HG03064 (cell line): ENCODE measurements around the gene L3MBTL1.

Source experiments
- ATAC-seq: cut with Tn5 transposase; IDR thresholded peaks from one replicate; pipeline ENCODE4 v1.9.1; 2021; ENCODE audit warnings: low read depth; ENCODE audit not compliant: unreplicated experiment

Gene L3MBTL1

DNA sequence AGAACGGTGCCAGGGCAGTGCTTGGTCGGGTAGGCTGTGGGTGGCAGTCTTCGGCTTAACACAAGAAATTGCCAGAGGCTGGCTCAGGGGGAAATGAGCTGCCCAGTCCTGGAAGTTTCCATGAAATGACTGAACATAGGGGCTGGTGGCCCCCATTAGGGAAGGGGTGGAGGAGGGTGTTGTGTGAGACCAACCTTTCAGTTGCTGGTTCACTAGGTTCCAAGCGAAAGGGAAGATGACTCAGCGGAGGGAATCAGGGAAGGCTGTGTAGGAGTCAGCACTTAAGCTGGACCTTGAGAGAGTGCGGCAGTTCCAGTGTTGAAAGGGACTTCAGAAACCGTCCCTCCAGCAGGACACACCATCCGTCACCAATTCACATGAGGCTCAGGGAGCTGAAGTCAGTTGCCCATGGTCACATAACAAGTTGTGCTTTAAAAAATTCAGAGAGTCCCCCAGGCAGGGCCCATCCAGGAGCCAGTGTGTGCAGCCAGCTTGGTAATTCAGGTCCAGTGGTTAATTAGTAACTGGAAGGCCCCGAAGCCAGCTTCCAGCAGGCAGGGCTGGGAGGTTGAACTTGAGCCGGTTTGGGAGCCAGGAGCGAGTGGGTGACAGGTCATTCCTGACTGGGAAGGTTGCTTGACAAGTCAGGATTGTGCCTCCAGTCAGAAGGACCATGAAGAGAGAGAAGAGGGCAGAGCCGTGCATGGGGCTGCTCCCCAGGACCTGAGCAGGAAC is 51.1 kb downstream of the L3MBTL1 start, which contains the start of gene SGK2:
Gene SGK2, plus strand, starts transcription at position 616 of the 735 bp plus-strand sequence. CDS start 7,469 bp downstream, outside the sequence.
- no peak for ATAC-seq

DNA sequence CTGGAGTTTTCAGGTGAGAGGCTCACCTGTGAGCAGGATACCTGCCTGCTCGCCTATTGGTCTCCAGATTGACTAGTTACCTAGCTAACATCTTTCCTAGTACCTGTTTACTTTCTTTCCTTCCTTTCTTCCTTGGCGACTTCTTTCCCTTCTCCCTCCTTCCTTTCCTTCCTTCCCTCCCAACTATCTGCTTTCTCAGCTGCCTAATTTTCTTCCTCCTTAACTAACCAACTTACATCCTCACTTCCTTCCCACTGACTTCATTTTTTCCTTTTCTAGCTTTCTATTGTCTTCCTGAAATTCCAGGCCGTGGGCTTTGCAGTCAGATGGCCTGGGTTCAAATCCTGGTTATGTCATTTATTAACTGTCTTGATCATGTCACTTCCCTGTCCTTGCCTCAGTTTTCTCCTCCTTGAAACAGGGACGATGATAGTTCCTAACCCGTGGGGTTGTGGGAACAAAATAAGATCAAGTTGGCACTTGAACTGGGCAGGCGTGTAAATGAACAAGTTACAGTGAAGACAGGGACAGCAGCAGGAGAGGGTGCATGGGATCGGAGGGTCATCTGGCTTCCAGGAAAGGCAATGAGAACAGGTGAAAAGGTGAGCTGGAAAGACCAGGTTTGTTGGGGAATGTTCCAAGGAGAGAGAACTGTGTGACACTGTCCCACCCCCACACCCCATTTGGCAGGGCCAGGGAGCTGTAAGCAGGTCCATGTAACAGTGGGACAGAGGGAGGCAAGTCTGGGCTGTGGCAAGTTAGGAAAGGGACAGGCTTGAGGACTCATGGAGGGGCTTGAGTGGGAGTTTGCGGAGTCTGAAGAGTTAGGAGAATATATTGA is 51.9 kb downstream of the L3MBTL1 start:
- ATAC-seq: no peak

DNA sequence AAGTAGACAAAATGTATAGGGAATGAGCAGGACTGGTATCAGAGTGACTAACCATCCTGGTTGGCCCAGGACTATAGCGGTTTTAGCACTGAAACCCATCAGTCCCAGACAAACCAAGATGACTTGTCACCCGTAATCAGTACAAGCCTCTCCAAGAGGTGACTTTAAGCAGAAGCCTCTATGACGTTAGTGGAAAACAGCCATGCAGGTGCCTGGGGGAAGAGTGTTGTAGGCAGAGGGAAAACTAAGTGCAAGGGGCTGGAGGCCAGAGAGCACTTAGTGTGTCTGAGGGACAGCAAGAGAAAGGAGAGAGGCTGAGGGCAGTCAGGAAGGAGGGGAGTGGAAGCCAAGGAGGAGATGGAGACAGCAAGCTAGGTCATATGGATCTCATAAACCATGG is 53.5 kb downstream of the L3MBTL1 start:
- no peak for ATAC-seq

DNA sequence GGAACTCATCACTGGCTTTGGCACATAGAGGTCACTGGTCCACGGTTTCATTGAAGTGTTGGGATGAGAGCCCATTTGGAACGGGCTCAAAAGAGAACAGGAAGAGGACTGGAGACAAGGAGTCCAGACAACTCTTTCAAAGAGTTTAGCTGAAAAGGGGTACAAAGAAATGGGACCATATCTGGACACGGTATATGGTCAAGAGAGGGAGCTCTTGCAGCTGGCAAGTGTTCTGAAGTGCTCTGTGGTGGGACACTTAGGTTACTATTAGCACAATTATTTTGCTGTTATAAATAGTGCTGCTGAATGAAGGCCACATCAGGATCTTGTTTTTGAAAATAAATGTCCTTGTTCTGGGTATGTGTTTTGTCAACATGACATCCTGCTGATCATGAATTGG is 55.9 kb downstream of the L3MBTL1 start:
- ATAC-seq: no peak

DNA sequence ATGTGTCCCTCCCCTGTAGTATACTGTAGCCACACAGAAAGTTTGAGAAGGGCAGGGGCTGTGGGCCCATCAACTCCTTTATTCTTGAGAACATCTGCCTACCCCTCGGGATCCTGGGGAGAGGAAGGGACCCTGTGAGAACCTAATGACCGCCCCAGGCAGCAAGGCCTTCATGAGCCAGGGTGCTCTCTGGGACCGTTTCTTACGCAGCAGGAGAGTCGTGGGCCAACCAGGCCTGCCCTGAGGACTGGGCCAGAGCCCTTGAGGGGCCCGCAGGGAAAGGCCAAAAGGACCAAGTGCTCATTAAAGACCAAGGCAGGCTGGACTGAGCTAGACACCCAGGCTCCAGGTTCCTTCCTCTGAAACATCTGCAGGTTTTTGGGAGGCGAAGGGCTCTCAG is 56.5 kb downstream of the L3MBTL1 start:
- no peak for ATAC-seq

DNA sequence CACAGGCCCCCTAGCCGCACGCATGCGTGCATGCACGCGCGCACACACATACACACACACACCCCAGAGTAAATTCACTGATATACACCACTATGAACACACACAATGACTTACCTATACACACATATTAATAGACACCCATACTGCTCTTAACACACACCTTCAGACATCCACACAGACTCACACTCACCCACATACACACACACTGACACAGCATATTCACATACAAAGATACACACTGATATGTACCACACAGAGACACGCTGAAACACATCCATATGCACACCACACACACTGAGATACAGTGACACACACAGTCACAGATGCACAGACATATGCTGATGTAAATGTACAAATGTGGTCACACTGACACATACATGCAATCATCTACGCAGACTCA is 57.0 kb downstream of the L3MBTL1 start:
- no peak for ATAC-seq

DNA sequence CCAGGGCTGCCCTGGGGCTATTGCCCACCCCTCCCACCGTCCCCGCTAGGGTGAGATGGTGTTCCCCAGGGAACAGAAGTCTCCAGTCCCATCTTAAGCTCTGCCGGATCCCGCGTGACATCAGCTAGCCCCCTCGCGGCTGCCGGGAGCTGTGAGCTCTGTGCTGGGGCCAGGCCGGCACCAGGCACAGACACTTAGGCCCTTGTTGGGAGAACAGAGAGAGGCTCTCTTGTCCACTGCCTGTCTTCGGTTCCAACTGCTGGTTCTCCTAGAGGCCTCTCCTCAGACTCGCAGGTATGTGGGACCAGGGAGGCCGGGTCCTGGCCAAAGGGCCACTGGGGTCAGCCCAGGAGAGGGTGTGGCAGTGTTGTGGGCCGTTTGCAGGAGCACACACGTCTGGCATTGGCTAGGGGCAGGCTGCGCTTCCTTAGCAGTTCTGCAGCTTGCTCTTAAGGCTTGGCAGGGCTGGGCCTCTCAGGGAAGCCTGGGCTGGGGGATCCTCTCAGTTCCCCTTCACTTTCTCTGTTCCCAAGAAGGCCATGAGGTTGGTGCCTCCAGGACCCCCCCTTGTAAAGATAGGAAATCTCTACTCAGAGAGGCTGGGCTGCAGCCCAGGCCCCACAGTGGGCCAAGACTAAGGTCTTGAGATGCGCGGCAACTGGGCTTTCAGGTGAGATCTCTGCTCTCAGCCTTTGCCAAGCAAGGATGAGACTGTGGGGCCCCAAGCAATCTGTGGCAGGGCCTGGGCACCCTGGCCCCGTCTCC is 57.7 kb downstream of the L3MBTL1 start:
- no peak for ATAC-seq

DNA sequence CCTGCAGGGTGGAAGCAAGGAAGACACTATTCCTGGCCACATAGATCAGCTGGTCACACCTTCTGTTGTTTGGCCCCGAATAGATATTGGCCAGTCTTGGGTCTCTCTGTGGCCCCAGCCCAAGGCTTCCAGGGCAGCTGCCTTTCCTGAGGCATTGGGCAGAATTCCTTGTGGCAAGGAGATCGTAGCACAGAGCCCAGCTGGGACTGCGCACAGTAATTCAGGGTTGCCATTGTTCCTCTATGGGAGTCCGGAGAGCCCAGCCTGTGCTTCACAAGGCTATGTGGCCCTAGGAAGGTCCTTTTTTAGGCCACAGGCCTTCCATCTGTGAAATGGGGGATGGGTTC is 58.2 kb downstream of the L3MBTL1 start:
- no peak for ATAC-seq

DNA sequence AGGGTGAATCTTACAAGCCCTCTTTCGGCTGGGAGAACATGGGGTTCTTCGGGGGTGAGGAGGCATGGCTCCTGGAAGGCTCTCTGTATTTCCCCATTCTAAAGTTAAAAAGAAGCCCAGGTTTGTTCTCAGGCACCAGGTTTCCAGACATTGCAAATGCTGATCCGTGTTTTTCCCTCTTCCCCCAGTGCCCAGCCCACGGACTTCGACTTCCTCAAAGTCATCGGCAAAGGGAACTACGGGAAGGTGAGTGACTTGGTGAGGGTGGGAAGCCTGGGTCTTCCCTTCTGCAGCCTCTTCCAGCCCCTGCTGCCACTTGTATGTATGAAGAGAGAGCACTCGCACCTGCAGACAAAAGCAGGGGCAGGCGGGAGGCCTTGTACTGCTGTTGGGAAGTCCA is 60.0 kb downstream of the L3MBTL1 start:
- ATAC-seq: no peak

DNA sequence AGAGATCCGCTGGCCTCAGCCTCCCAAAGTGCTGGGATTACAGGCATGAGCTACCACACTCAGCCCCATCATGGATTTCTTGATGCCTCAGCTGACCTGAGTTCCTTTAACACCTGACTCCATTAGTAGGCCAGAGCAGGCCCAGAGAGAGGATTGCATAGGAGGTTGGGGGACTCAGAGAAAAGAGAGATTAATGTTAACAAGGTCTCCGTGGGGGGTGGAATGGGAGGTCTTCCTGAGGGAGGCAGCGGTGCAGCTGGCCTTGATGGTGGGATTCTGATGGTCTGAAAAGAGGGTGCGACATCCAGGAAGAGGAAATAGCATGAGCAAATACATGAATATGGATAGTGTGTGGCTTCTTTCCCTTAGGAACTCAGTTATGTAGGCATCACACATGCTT is 61.2 kb downstream of the L3MBTL1 start:
- ATAC-seq: no peak

DNA sequence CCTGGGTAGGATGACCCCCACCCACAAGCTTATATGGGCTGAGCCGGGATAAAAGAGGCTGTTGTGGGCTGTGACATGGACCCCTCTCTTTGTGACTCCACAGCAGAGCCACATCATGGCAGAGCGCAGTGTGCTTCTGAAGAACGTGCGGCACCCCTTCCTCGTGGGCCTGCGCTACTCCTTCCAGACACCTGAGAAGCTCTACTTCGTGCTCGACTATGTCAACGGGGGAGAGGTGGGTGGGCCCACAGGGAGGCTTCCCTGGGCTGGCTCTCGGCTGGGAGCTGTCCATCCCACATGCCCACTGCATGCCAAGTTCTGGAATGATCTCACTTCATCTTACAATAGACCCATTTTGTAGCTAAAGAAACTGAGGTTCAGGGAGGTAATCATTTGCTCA is 61.8 kb downstream of the L3MBTL1 start:
- no peak for ATAC-seq

DNA sequence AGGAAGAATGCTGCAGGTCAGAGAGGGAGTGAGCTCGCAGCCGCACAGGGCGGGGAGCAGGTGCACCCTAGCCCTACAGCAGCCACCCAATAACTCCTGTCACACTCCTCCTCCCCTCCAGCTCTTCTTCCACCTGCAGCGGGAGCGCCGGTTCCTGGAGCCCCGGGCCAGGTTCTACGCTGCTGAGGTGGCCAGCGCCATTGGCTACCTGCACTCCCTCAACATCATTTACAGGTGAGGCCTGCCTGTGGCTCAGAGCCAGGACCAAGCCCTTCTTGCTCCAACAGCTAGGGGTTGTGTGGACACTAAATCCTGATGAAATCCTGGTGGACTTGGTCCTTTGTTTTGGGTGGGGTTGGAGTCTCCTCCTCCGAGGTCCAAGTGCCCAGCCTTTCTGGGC is 63.0 kb downstream of the L3MBTL1 start:
- ATAC-seq: no peak

DNA sequence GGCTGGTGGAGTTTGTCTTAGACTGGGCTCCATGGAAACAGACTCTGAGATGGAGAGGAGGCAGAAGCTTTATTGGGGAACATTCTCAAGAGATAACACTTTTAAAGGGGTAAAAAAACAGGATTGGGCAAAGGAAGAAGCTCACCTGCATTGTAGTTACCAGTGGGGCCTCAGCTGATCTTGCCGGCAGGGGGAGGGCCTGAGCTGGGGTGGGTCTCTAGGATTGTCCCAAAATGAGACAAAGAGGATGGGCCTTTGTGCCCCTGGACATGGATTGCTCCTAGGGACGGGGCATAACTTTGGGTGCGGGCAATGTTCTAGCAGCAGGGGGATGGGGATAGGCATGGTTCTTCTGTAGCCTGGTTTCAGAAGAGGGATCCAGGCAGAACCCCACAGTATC is 63.8 kb downstream of the L3MBTL1 start:
- ATAC-seq: no peak

DNA sequence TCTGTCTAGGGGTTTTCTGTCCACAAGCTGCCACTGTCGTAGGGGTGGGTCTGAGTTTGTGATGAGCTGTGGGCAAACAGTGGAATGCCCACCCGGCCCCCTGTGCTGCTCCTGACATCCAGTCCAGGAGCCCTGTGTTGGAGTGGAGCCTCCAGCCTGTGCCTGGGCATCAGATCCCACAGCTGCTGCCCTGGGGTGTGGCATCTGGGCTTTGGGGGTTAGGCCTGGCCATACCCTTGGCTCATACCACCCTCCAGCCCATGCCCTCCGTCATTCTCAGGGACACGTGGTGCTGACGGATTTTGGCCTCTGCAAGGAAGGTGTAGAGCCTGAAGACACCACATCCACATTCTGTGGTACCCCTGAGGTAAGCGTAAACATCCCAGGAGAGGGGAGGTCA is 64.3 kb downstream of the L3MBTL1 start:
- ATAC-seq: no peak

DNA sequence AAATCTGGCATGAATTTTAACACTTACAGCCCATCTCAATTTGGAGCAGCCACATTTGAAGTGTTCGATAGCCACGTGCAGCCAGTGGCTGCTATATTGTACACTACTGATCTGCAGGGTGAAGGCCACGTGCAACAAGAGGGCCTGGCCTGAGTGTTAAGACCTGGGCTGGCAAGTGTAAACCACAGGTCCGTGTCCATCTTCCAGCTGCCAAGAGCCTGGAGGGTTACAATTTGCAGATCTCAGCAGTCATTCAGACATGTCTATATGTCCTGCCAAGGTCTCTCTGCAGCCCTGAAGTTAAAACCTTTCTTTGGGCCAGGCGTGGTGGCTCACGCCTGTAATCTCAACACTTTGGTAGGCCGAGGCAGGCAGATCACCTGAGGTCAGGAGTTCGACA is 65.4 kb downstream of the L3MBTL1 start:
- no peak for ATAC-seq

DNA sequence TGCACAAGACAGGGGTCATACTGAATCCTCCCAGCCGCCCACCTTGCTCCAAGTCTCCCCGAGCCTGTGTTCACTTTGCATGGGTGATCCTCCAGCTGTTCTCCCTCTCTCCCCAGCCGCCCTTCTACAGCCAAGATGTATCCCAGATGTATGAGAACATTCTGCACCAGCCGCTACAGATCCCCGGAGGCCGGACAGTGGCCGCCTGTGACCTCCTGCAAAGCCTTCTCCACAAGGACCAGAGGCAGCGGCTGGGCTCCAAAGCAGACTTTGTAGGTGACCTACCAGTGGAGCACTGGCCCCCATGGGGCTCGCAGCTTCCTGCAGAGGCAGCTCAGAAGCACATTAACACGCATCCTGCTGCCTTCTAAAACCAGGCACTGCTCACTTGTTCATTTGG is 68.6 kb downstream of the L3MBTL1 start:
- no peak for ATAC-seq

DNA sequence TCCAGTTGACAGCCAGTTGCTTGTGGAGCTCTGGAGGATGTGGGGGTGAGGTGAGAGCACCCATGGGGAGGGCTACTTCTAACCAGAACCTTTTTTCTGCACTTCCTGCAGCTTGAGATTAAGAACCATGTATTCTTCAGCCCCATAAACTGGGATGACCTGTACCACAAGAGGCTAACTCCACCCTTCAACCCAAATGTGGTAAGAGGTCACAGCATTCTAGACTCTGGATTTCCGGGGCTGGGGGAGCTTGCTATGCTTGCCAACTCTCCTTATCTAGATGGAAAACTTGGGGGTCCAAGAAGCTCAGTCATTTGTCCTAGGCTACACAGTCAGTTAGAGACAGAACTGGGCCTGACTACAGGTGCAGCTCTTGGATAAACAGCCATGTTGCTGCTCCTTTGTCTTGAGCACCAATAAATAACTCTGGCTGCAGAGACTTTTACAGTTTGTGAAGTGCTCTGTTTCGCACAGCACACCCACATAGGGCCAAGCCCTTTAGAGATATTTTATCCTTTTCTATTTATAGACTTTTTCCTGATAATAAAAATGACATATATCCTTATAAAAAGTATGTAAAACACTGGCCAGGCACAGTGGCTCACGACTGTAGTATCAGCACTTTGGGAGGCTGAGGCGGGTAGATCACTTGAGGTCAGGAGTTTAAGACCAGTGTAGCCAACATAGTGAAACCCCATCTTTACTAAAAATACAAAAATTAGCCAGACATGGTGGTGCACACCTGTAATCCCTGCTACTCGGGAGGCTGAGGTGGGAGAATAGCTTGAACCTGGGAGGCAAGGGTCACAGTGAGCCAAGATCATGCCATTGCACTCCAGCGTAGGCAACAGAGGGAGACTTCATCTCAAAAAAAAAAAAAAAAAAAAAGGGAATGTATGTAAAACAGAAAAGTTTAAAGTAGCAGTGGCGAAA is 72.6 kb downstream of the L3MBTL1 start:
- no peak for ATAC-seq

DNA sequence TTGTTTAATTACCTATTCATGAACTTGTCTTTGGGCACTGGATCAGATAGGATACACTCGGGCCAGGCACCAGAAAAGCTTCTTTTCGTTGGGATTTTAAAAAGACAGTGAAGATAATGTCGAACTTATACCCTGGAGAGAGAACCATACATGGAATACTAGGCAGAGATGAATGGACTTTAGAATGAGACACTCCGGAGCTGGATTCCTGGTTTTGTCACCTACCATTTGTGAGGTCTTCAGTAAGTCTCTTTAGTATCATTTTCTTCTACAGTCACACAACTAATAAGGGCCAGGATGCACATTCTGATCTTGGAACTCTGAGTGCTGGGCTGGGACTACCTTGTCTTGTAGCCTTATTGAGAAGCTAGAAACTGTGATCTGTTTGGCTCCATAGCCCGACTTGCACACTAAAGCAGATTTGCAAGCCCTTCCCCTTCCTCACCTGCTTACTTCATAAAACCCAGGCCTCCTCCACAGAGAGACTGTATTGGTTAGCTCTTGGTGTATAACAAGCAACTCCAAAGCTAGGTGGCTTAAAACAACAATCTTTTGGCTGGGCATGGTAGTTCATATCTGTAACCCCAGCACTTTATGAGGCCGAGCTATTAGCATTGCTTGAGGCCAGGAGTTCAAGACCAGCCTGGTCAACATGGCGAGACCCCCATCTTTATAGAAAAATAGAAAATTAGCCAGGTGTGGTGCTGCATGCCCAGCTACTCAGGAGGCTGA is 75.8 kb downstream of the L3MBTL1 start:
- ATAC-seq: no peak

DNA sequence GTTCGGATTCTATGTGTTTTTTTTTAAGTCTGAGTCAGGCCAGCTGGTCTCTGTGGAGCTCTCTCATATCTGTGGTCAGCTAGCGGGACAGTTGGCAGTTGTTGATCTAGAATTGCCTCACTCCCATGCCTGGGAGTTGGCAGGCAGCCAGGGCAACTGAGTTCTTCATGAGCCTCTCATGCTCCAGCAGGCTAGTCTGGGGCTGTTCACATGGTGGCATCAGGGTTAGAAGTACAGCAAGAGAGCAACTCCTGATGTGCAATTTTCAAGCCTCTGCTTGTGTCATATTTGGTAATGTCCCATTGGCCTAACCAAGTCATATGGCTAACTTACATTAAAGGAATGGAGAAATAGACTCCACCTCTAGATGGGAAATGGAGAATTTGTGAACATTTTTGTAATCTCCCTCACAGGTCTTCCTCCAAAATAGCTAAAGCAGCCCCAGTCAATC is 76.5 kb downstream of the L3MBTL1 start:
- ATAC-seq: no peak
